GM03348 (cell line): Measurements from ENCODE around the gene SIRT5.

ENCODE experiments used
- DNase-seq: peaks from one replicate; pipeline ENCODE4 v3.0.0; 2012; ENCODE audit warnings: low spot score

SIRT5 gene

GRCh38 chr6:13574571-13575376, at the start of gene SIRT5:
TSS of gene SIRT5 (plus strand) at chr6:13574601. CDS start at chr6:13584111, 9,510 bp downstream.
- DNase-seq: peak; percentile 86

- DNase-seq: no peak
Measured at GRCh38 chr6:13524801-13525508, 49.4 kb upstream of the SIRT5 start.

DNA sequence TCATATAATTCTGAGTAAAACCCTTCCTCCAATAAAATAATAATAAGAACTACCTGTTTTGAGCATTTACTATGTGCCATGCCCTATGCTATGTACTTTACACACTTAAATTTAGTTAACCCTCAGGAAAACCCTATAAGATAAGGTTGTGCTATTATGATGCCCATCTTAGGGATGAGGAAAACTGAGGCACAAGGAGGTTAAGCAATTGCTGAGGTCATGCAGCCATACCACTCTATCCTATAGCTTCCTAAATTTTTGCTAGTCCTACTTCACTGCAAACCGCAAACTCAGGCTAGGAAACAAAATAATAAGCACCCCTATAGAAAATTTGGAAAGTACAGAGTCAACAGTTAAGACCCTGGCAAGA, 48.1 kb upstream of the SIRT5 start:
- no peak for DNase-seq

DNA sequence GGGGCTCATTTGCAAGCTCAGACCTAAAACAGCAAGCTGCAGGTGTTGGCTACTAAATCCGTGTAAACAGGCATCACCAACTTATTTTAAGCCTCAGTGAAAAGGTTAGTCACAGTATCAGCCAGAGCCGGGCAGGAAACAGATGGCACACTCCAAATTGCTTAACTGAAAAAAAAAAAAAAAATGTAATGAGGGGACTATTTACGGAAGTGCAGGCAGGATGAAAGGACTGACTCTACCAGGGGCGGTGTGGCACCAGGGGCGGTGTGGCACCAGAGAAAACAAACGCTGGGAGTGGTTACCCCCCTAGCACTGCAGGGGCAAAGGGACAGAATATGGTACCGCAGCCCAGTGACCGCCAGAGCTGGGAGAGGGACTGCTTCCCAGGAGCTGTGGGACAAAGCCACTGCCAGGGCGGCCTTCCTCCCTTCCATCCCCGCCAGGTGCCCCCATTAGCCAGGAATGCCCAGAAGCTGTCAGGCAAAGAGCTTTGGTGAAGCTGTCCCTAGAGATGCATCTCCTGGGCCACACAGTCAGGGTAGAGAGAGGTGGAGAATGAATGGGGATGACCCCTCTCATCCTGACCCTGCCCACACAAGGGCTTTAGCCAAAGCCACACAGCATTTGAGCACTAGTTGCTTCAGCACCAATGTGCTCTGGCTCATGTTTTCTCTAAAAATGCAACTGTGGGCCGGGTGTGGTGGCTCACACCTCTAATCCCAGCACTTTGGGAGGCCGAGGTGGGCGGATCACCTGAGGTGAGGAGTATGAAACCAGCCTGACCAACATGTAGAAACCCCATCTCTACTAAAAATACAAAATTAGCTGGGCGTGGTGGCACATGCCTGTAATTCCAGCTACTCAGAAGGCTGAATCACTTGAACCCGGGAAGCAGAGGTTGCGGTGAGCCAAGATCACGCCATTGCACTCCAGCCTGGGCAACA, 47.4 kb upstream of the SIRT5 start:
- no peak for DNase-seq

GRCh38 chr6:13527671-13528056, 46.7 kb upstream of the SIRT5 start:
- DNase-seq: no peak

- DNase-seq: no peak
Measured at GRCh38 chr6:13528232-13528631, 46.2 kb upstream of the SIRT5 start.

DNA sequence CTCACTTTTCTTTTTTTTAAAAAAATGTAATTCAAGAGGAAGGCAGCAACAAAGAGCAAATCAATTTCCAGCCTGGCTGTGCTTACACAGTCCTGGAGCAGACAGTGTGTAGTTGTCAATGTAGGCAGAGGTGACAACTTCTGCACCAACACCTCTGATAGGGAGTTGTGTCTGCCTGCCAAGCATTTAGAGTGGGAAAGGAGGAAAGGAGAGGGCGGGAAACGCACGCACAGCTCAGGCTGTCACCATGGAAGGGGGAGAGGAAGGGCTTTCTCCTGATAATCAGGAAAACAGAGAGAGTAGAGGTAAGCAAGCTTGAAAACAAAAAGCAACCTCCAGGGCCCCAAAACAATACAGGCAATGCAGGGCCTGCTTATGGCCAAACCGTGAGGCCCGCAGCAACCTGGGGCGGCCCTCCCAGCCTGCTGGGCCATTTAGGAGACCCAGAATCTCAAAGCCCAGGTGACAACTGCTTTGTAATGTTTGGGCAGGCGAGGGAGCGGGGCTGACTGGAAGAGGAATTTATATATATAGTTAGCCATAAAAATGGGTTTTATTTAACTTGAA, 45.5 kb upstream of the SIRT5 start:
- no peak for DNase-seq

DNA sequence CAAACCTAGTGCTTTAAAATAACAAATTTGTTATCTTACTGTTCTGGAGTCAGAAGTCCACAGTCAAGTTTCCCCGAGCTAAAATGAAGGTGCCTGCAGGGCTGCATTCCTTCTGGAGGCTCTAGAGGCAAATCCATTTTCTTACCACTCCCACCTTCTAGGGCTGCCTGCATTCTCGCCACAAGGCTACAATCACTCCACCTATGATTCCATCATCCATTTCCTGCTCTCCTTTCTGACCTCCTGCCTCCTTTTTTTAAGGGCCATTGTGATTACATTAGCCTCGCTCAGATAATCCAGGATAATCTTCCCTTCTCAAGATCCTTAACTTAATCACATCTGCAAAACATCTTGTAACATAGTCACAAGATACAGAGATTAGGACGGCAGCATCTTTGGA, 42.4 kb upstream of the SIRT5 start:
- no peak for DNase-seq

GRCh38 chr6:13534536-13534935, 39.9 kb upstream of the SIRT5 start:
- DNase-seq: no peak

- DNase-seq: no peak
Measured at GRCh38 chr6:13535306-13535705, 39.1 kb upstream of the SIRT5 start.

DNA sequence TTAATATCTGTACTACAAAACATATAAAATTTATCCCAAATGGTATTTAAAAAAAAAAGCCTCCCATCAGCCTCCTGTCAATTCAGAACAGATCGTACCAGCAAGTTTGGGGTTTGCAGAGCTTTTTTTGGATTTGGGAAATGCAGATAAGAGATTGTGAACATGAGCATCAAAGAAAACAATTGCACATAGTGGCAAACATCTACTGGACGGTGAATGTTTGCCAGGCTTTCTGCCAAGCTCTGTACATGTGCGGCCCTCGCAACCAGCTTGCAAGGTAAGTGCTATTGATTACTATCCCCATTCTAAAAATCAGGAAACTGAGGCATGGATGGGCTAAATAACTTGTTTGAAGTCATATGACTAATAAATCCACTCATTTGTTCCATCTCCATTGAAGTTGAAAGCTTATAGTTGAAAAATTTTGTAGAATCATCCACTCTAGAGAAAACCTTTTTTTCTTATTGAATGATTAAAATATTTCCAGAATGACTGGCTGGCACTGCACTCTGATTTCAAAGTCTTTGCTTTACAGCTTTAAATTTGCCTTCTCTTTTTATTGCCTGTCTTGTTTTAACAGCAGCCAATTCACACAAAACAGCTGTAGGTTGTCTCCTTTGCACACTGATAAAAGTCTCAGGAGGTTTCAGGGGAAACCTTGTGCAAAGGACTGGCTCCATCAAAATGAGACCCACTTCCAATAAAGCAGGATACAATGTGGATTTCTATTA, 37.4 kb upstream of the SIRT5 start:
- DNase-seq: peak; percentile 26

- DNase-seq: no peak
Measured at GRCh38 chr6:13537527-13537897, 36.9 kb upstream of the SIRT5 start.

GRCh38 chr6:13538084-13538483, 36.3 kb upstream of the SIRT5 start:
- DNase-seq: peak; percentile 73

DNA sequence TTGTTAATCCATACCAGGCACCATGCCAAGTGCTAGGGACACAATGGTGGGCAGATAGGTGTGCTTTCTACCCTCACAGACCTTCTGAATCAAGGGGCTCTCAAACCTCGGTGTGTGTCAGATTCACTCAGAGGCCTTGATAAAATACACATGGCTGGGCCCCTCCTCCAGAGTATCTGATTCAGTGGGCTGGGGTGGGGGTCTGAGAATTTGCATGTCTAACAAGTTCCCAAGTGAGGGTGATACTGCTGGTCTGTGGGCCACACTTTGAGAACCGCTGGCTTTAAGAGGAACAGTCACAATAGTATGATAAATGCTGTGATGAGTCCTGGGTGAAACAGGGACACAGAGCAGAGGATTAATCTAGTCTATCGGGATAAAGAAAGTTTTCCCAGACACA, 35.8 kb upstream of the SIRT5 start:
- DNase-seq: no peak

DNA sequence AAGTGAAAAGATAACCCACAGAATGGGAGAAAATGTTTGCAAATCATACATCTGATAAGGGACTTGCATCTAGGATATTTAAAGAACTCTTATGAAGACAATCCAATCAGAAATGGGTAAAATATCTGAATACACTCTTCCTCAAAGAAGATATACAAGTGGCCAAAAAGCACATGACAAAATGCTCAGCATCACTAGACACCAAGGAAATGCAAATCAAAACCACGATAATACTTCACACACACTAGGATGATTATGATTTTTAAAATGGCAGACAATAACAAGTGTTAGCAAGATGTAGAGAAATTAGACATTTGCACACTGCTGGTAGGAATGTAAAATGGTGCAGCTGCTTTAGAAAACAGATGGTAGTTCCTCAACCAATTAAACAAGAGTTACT, 34.8 kb upstream of the SIRT5 start:
- no peak for DNase-seq

DNA sequence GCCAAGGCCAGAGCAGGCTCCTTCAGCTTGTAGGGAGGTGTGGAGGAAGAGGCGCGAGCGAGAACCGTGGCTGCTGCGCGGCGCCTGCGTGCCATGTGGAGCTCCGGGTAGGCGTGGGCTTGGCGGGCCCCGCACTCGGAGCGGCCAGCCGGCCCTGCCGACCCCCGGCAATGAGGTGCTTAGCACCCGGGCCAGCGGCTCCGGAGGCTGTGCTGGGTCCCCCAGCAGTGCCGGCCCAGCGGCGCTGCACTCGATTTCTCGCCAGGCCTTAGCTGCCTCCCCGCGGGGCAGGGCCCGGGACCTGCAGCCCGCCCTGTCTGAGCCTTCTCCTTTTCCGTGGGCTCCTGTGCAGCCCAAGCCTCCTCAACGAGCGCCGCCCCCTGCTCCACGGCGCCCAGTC, 32.9 kb upstream of the SIRT5 start:
- no peak for DNase-seq

- DNase-seq: no peak
Measured at GRCh38 chr6:13544454-13545186, 29.8 kb upstream of the SIRT5 start.

DNA sequence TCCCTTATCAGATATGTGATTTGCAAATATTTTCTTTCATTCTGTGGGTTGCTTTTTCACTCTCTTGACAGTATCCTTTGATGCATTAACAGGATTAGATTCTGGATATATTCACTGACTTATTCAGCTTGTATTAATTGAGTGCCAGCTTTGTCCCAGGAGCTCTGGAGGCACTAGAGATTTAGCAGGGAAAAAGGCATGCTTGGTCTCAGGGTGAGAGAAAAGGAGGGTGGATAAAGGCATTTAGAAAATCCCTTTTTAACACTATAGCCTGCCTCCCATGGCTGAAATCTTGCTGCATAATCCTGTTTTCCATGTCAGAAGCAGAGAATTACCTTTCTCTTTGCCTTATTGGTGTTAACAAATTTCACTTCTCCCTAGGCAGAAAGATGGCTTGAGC, 28.5 kb upstream of the SIRT5 start:
- no peak for DNase-seq

GRCh38 chr6:13548500-13549210, 25.7 kb upstream of the SIRT5 start:
- DNase-seq: no peak

DNA sequence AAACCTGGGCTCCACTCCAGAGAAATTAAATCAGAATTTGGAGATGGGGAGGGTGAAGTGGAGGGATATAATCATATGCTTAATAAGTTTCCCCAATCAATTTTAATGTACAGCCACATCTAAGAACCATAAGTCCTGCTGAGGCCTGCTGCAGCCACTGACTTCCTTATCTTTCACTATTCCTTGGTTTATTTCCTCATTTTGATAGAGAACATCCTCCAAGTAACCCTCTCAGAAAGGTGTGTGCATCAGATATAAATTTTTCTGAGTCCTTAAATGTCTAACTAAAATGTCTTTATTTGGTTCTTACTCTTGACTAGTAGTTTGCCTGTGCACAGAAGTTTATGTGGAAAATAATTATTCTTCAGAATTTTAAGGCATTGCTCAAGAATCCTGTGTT, 23.7 kb upstream of the SIRT5 start:
- DNase-seq: no peak
